Activated T-cell treated with anti-CD3 and anti-CD28 coated beads, Interleukin-2, amount 50 U/mL, for 72 hours (primary cell): Measurements from ENCODE around the gene PRPF40B. TPM values are rescaled to one million over a fixed set of nuclear protein-coding genes. Genes with fewer than 3 reads are reported as not detected.

Source experiments
- total RNA-seq, 2 donors: library from RNA; stranded (reverse); gene quantifications; one replicate each; pipeline ENCODE4 v1.2.3, GENCODE V29; 2022

The PRPF40B gene
- total RNA-seq, 2 donors from 2014 or later = 8.5 to 14.0 TPM

Other genes starting within 250 kb of the PRPF40B start
- gene KCNH3, start 84.5 kb upstream of the PRPF40B start, total RNA-seq = 1 to 10 TPM; 1.5 to 1.7 TPM
- 10 to 100 TPM; 59.4 to 73.8 TPM for gene MCRS1, start 55.4 kb upstream of the PRPF40B start, total RNA-seq
- under 1 TPM; 0.74 to 0.82 TPM for gene FAM186B, start 17.9 kb upstream of the PRPF40B start, total RNA-seq
- gene FMNL3, start 83.8 kb downstream of the PRPF40B start, total RNA-seq = 10 to 100 TPM; 40.6 to 42.0 TPM
- gene TMBIM6, start 118.0 kb downstream of the PRPF40B start, total RNA-seq = 100 to 1,000 TPM; 755 to 785 TPM
- 1 to 10 TPM; 5.4 to 5.6 TPM for gene NCKAP5L, start 204.9 kb downstream of the PRPF40B start, total RNA-seq
- 10 to 100 TPM in 1 of 2 donors, 1 to 10 TPM in 1; 9.0 to 10.8 TPM for gene BCDIN3D, start 219.5 kb downstream of the PRPF40B start, total RNA-seq